Heart left ventricle (tissue), 16 donors: ENCODE measurements around the gene C10orf53. TPM values are rescaled to one million over a fixed set of nuclear protein-coding genes. Genes with fewer than 3 reads are reported as not detected.

Source experiments
- ATAC-seq, 4 donors: fragments of 200-7000 bp; cut with Tn5 transposase; one replicate each; pipeline ENCODE4 v1.9.1; 2020 to 2022; ENCODE audit warnings: moderate library complexity in 4 of 4, mild to moderate bottlenecking in 3 of 4, moderate number of reproducible peaks in 1 of 4
- DNase-seq, 5 donors: peaks; one replicate each; pipeline ENCODE4 v3.0.0-alpha.2; 2020
- H3K27ac ChIP-seq, 12 donors: fragments of 200-600 bp; sonication (generic) in 4 of 12; one replicate each; pipeline versions ENCODE4 v1.5.0 to v1.8.0; 2016 to 2022; ENCODE audit warnings: mild to moderate bottlenecking in 2 of 12
- H3K27me3 ChIP-seq, 9 donors: fragments of 200-600 bp; sonication (generic) in 2 of 9; one replicate each; pipeline versions ENCODE4 v1.5.1 to v1.8.0; 2016 to 2022; ENCODE audit warnings: mild to moderate bottlenecking in 3 of 9
- H3K36me3 ChIP-seq, 9 donors: fragments of 200-600 bp; sonication (generic) in 2 of 9; one replicate each; pipeline versions ENCODE4 v1.5.0 to v1.8.0; 2018 to 2022; ENCODE audit warnings: mild to moderate bottlenecking in 2 of 9
- H3K4me1 ChIP-seq, 12 donors: fragments of 200-600 bp; sonication (generic) in 4 of 12; one replicate each; pipeline versions ENCODE4 v1.5.0 to v1.8.0; 2016 to 2022; ENCODE audit warnings: mild to moderate bottlenecking in 3 of 12
- H3K4me3 ChIP-seq, 12 donors: fragments of 200-600 bp; sonication (generic) in 4 of 12; one replicate each; pipeline versions ENCODE4 v1.5.0 to v1.8.0; 2017 to 2022; ENCODE audit warnings: mild to moderate bottlenecking in 9 of 12, moderate library complexity in 4 of 12
- H3K9me3 ChIP-seq, 12 donors: fragments of 200-600 bp; sonication (generic) in 4 of 12; one replicate each; pipeline versions ENCODE4 v1.5.0 to v1.8.0; 2016 to 2022; ENCODE audit warnings: mild to moderate bottlenecking in 1 of 12
- POLR2A ChIP-seq, 2 donors: fragments of 450-650 bp; IDR thresholded peaks; one replicate each; pipeline ENCODE4 v1.6.1; 2017; ENCODE audit warnings: antibody characterized with exemption in 2 of 2, mild to moderate bottlenecking in 2 of 2, moderate library complexity in 2 of 2
- WGBS, 4 donors: extraction: QIAGEN DNeasy Blood & Tissue Kit in 2 of 4; methylation state at CpG; one replicate each; pipeline versions ENCODE4 v1.1.5 to v1.1.7; 2013 to 2018; 5-methylcytosine and 5-hydroxymethylcytosine counted together
- intact Hi-C, 10 donors: fragments of 100-400 bp; cut with DNase I; formaldehyde crosslinking; loops; one replicate each; pipeline versions ENCODE4 v1.11.1 to v1.14.2; 2022
- polyA plus RNA-seq, 2 donors: library from polyadenylated mRNA; stranded (reverse); fragments of 200-250 nt; gene quantifications; one replicate each; pipeline ENCODE4 v1.2.3, GENCODE V29; 2013
- total RNA-seq, 9 donors: library from RNA; depleted of rRNA in 2 of 9; stranded (reverse); fragments of >200 nt in 2 of 9; fragmentation: NEBNext Ultra II Directional in 3 of 9; extraction: Animal tissue kit (Norgen Biotek cat#: 25700) in 3 of 9; gene quantifications; one replicate each; pipeline versions ENCODE4 v1.1.0 to v1.2.4, GENCODE V29; 2016 to 2023
- TF ChIP-seq, protein P1 (sequence below), 12 donors: fragments of 200-600 bp; sonication (generic) in 4 of 12; IDR thresholded peaks; one replicate each; pipeline versions ENCODE4 v1.5.0 to v1.8.0; 2018 to 2022; ENCODE audit warnings: antibody characterized with exemption in 12 of 12, mild to moderate bottlenecking in 5 of 12
- donor health status: ischemic (EF 13 %, LVEDD 7.1; RV severe dilation, severe dysfunction).
- donor health status: healthy with polysubstance abuse.
- donor health status: DM: no; HTN: yes; CAD: no.
- donor health status: DM: no; HTN: no; CAD: no.
- donor health status: ischemic (EF 25% LVEDD 6.9; RV normal size, moderate dysfunction).
- donor health status: ischemic (EF 25% LVEDD 5.7; RV mildly dilated, moderate dysfunction).
- donor health status: healthy.
- donor health status: DM: yes; HTN: yes; CAD: no.
- donor health status: ischemic (EF 35%, LVEDD 5.7; RV mildly dilated, moderate dysfunction).
- donor health status: nonischemic (EF 11% LVEDD 7.7; RV severe dilation, severe dysfunction).
- donor health status: DM: yes; HTN: yes; CAD: no.
- donor health status: PGD.
- donor health status: ischemic (EF 29% LVEDD 5.4; RV normal size, mild dysfunction).
- donor health status: nonischemic (EF 23%, LVEDD 6.1; RV moderate dilation, normal function).

Gene C10orf53
- total and polyA plus RNA-seq, 11 donors, result not detected

DNA sequence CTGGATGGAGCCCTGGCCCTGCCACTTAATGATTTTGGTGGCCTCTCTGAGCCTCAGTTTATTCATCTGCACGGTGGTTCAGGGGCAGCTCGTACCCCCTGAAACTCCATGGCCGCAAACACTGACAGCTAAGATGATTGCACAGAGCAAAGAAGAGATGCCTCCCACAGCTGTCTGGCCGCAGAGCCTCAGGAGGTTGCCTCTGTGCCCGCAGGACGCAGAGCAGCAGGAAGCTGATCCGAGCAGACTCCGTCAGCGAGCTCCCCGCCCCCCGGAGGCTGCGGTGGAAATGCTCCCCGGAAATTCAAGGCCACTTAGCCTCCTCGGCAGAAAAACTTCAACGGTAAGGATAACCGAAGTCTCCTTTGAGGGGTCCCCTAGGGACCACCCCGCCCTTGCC, 30.2 kb upstream of the C10orf53 start:
- 15 to 29% (median 20%) methylated on average over 11 to 17 of the region's 17 CpGs for WGBS, 4 donors
- DNase-seq, result no peak

DNA sequence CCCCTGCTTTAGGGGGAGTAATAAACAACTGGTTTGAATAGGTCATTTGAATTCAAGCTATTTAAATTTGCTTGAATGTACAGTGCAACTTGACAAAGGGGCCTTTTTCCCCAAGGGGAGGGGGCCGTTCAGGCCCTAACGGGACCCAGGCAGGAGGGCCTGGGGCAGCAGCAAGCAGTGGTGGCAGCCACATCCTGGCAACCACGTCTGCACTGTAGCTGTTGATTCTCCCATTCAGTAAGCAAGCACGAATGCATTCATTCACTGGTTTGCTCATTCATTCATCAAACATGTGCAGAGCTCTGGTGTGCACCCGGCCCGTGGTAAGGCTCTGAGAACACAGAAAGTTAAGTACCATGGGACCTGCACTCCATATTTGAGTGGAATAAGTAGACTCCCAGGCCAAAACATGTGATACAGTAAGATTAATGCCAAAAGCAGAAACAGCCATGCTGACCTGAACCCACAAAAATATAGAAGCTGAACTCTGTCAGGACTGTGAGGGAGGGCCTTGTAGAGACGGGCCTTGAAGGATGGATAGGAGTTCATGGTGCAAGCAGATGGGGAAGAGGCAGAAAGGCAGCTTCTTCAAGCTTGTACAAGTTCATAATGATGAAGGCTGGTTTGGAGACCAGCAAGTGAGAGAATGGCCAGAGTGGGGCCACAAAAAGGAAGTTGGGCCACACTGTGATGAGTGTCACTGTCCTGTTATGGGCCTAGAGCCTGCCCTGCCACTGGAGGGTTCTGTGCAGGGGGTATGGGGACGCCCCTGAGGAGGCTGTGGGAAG, 29.3 kb upstream of the C10orf53 start:
- no peak for DNase-seq
- Histone ChIP-seq H3K9me3 (no peaks in the 10 kb centered on the region), H3K36me3 (no peaks in the 10 kb centered on the region), H3K27ac (no peak overlapping the region), H3K4me1 (no peaks in the 10 kb centered on the region), H3K27me3 (peaks cover 0 to 34% (median 3%) of the 10 kb centered on the region in 9 donors), H3K4me3 (no peak overlapping the region)
- no peak for TF ChIP-seq POLR2A (IDR thresholded peaks at IDR 0.05)
- TF ChIP-seq, protein P1, sequence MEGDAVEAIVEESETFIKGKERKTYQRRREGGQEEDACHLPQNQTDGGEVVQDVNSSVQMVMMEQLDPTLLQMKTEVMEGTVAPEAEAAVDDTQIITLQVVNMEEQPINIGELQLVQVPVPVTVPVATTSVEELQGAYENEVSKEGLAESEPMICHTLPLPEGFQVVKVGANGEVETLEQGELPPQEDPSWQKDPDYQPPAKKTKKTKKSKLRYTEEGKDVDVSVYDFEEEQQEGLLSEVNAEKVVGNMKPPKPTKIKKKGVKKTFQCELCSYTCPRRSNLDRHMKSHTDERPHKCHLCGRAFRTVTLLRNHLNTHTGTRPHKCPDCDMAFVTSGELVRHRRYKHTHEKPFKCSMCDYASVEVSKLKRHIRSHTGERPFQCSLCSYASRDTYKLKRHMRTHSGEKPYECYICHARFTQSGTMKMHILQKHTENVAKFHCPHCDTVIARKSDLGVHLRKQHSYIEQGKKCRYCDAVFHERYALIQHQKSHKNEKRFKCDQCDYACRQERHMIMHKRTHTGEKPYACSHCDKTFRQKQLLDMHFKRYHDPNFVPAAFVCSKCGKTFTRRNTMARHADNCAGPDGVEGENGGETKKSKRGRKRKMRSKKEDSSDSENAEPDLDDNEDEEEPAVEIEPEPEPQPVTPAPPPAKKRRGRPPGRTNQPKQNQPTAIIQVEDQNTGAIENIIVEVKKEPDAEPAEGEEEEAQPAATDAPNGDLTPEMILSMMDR (IDR thresholded peaks at IDR 0.05), result no peak
- WGBS, 4 donors, result 60 to 73% (median 65%) methylated on average over 8 of the region's 8 CpGs
- intact Hi-C loops, result no loop called here
- no peak for ATAC-seq

More for the DNA sequence above, 30.2 kb upstream of the C10orf53 start:
- ATAC-seq, result no peak
- Histone ChIP-seq H3K27me3 (peaks cover 0 to 40% (median 3%) of the 10 kb centered on the region in 9 donors), H3K27ac (no peak overlapping the region), H3K4me1 (no peaks in the 10 kb centered on the region), H3K9me3 (no peaks in the 10 kb centered on the region), H3K4me3 (no peak overlapping the region), H3K36me3 (no peaks in the 10 kb centered on the region)
- intact Hi-C loops, result no loop called here
- TF ChIP-seq, protein P1 (IDR thresholded peaks at IDR 0.05), result no peak
- no peak for TF ChIP-seq POLR2A (IDR thresholded peaks at IDR 0.05)

DNA sequence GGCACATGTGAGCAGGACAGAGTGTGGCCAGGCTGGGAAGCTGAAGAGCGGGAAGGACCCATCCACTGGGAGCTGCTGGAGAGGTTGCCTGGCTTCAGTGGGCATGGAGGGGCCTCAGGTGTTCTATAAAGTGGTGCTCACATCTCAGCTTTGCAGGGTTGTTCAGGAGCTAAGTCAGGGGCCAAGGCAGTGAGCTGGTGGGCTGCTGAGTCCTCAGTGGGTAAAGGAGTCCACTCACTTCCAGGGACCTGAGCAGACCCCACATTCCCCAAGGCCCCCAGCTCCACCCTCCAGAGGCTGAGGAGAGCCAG, 28.8 kb upstream of the C10orf53 start:
- intact Hi-C loops, result no loop called here
- no peaks in the 10 kb centered on the region for H3K36me3 ChIP-seq
- no peak overlapping the region for H3K27ac ChIP-seq
- 78 to 97% (median 89%) methylated on average over 1 of the region's 1 CpG for WGBS, 4 donors
- TF ChIP-seq POLR2A (IDR thresholded peaks at IDR 0.05), result no peak
- TF ChIP-seq, protein P1 (IDR thresholded peaks at IDR 0.05), result no peak
- ATAC-seq, result no peak
- H3K9me3 ChIP-seq, result no peaks in the 10 kb centered on the region
- H3K27me3 ChIP-seq, result peaks cover 0 to 30% (median 3%) of the 10 kb centered on the region in 9 donors
- no peak for DNase-seq
- no peaks in the 10 kb centered on the region for H3K4me1 ChIP-seq
- no peak overlapping the region for H3K4me3 ChIP-seq

DNA sequence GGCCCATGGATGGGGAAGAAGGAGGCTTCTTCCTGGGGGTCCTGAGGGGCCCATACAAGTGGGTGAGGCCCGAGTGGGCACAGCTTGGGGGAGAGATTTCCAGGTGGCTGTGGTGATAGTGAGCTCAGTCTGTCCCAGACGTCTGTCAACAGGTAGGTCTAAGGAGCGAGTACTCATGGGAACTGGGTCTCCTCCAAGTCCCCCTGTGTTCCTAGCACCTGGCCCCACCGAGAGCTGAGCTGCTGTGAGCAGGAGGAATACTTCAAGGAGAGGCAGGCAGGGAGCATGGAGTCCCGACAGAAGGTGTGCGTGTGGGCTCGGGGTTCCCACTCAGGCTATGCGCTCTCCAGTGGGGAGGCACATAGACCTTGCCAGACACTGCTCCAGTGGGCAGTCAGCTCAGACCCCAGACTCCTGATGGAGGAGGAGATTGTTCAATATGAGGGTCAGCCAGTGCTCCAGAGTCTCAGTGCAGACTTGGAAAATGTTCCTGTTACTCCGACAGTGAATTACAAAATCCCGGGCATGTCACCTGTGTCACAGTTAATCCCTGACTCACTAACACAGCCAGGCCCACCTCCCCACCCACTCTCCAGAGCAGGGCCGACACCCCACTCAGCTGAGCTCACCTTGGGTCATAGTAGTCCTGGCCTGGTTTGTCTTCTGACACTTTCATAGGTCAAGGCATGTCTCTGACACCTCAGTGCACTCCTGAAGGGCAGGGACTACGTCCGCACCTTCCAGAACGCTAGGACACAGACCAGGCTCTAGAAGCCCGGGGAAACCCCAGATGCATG, 28.2 kb upstream of the C10orf53 start:
- Histone ChIP-seq H3K36me3 (no peaks in the 10 kb centered on the region), H3K4me1 (no peaks in the 10 kb centered on the region), H3K27me3 (peaks cover 0 to 29% (median 3%) of the 10 kb centered on the region in 9 donors), H3K27ac (no peak overlapping the region), H3K4me3 (no peak overlapping the region), H3K9me3 (no peaks in the 10 kb centered on the region)
- ATAC-seq (no peak), DNase-seq (no peak)
- TF ChIP-seq, protein P1 (IDR thresholded peaks at IDR 0.05), result no peak
- no peak for TF ChIP-seq POLR2A (IDR thresholded peaks at IDR 0.05)
- WGBS, 4 donors, result 67 to 76% (median 71%) methylated on average over 13 to 15 of the region's 15 CpGs
- intact Hi-C loops, result no loop called here
